GM18517 (cell line): ENCODE data around the gene NF1.
"Not testable (repeated sequence)": the region's sequence is repeated elsewhere in the genome, so short reads cannot be mapped to it uniquely, and the experiment has no call there.

Source experiments
- ATAC-seq: cut with Tn5 transposase; IDR thresholded peaks from one replicate; pipeline ENCODE4 v1.9.1; 2021; ENCODE audit warnings: mild to moderate bottlenecking, moderate library complexity; ENCODE audit not compliant: unreplicated experiment

Gene NF1

GRCh38 chr17:31176143-31176542 lies 81.4 kb downstream of the NF1 start:
- ATAC-seq, result not testable (repeated sequence)

- not testable (repeated sequence) for ATAC-seq
Observed at GRCh38 chr17:31178951-31179350, 84.2 kb downstream of the NF1 start.

GRCh38 chr17:31195305-31195704 lies 100.5 kb downstream of the NF1 start:
- no peak for ATAC-seq

GRCh38 chr17:31198026-31198425 lies 103.2 kb downstream of the NF1 start:
- ATAC-seq, result no peak

GRCh38 chr17:31198666-31199065 lies 103.9 kb downstream of the NF1 start:
- not testable (repeated sequence) for ATAC-seq

GRCh38 chr17:31200287-31200686 lies 105.5 kb downstream of the NF1 start:
- ATAC-seq, result no peak

GRCh38 chr17:31202968-31203367 lies 108.2 kb downstream of the NF1 start:
- no peak for ATAC-seq

GRCh38 chr17:31211352-31212012 lies 116.7 kb downstream of the NF1 start:
- no peak for ATAC-seq

GRCh38 chr17:31216031-31216751 lies 121.4 kb downstream of the NF1 start:
- no peak for ATAC-seq

GRCh38 chr17:31224366-31224765 lies 129.6 kb downstream of the NF1 start:
- no peak for ATAC-seq

- no peak for ATAC-seq
Observed at GRCh38 chr17:31225831-31226230, 131.1 kb downstream of the NF1 start.

- ATAC-seq, result no peak
Observed at GRCh38 chr17:31226373-31226772, 131.6 kb downstream of the NF1 start.

GRCh38 chr17:31226950-31227349 lies 132.2 kb downstream of the NF1 start:
- no peak for ATAC-seq

GRCh38 chr17:31231852-31232251 lies 137.1 kb downstream of the NF1 start:
- no peak for ATAC-seq

GRCh38 chr17:31235110-31235509 lies 140.3 kb downstream of the NF1 start:
- no peak for ATAC-seq

- no peak for ATAC-seq
Observed at GRCh38 chr17:31236137-31236536, 141.4 kb downstream of the NF1 start.

- no peak for ATAC-seq
Observed at GRCh38 chr17:31236712-31237111, 141.9 kb downstream of the NF1 start.

- ATAC-seq, result no peak
Observed at GRCh38 chr17:31241116-31241515, 146.3 kb downstream of the NF1 start.

GRCh38 chr17:31248986-31249834 lies 154.4 kb downstream of the NF1 start:
- no peak for ATAC-seq

GRCh38 chr17:31249835-31250141 lies 155.0 kb downstream of the NF1 start:
- ATAC-seq, result no peak

- ATAC-seq, result no peak
Observed at GRCh38 chr17:31250229-31250628, 155.5 kb downstream of the NF1 start.
